ENCODE measurements around the gene TSSK3. TPM values are rescaled to one million over a fixed set of nuclear protein-coding genes. Genes with fewer than 3 reads are reported as not detected.
A peak's percentile ranks its signal among the peaks of the same experiment; 100 is the strongest.

Gene TSSK3
- total and polyA plus RNA-seq, 9 of the 15 experiments (the other 6 are each of a cell fraction or from before 2014, with no cell fraction given), result 0.27 to 2.8 (median 1.9) TPM

DNA sequence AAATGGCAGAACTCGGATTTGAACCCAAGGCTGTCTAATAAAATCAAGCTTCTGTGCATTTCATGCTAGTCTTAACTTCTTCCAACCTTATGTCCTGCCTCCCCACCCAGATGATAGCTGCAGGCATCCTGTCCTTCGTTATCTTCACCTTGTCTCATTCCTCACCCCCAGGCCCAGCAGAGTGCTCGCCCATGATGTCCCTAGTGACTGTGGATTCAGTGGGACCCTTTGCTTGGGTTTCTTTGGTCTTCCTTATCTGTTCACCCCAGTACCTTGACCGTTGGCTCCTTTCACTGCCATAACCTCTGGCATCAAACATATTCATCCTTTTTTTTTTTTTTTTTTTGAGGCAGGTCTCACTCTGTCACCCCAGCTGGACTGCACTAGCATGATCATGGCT, 37.5 kb downstream of the TSSK3 start (continued):
- TF ChIP-seq WHSC1 (IDR thresholded peaks at IDR 0.05; ENCODE audit: low read length) (no peak), MAX (CRISPR knock-in tag; IDR thresholded peaks at IDR 0.05) (no peak), HNRNPUL1 (IDR thresholded peaks at IDR 0.05; ENCODE audit: low read length) (no peak), ZBED1 (IDR thresholded peaks at IDR 0.05) (no peak), SIRT6 (IDR thresholded peaks at IDR 0.05; ENCODE audit: low read depth, low read length) (no peak), ZNF280B (CRISPR knock-in tag; IDR thresholded peaks at IDR 0.05) (no peak), KDM1A (IDR thresholded peaks at IDR 0.05) (peak; percentile 70 to 72; a peak in 3 of 4 replicates), ILF3 (IDR thresholded peaks at IDR 0.05; ENCODE audit: borderline replicate concordance) (no peak), MLLT1 (IDR thresholded peaks at IDR 0.05) (no peak), MCM5 (IDR thresholded peaks at IDR 0.05; ENCODE audit: low read depth) (no peak), ATF4 (CRISPR knock-in tag; IDR thresholded peaks at IDR 0.05) (no peak)
- TF ChIP-seq, protein P1, sequence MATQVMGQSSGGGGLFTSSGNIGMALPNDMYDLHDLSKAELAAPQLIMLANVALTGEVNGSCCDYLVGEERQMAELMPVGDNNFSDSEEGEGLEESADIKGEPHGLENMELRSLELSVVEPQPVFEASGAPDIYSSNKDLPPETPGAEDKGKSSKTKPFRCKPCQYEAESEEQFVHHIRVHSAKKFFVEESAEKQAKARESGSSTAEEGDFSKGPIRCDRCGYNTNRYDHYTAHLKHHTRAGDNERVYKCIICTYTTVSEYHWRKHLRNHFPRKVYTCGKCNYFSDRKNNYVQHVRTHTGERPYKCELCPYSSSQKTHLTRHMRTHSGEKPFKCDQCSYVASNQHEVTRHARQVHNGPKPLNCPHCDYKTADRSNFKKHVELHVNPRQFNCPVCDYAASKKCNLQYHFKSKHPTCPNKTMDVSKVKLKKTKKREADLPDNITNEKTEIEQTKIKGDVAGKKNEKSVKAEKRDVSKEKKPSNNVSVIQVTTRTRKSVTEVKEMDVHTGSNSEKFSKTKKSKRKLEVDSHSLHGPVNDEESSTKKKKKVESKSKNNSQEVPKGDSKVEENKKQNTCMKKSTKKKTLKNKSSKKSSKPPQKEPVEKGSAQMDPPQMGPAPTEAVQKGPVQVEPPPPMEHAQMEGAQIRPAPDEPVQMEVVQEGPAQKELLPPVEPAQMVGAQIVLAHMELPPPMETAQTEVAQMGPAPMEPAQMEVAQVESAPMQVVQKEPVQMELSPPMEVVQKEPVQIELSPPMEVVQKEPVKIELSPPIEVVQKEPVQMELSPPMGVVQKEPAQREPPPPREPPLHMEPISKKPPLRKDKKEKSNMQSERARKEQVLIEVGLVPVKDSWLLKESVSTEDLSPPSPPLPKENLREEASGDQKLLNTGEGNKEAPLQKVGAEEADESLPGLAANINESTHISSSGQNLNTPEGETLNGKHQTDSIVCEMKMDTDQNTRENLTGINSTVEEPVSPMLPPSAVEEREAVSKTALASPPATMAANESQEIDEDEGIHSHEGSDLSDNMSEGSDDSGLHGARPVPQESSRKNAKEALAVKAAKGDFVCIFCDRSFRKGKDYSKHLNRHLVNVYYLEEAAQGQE (IDR thresholded peaks at IDR 0.05; ENCODE audit: borderline replicate concordance), result no peak
- TF ChIP-seq, protein P1 (CRISPR knock-in tag; IDR thresholded peaks at IDR 0.05; ENCODE audit: low read depth), result no peak
- TF ChIP-seq, protein P2, sequence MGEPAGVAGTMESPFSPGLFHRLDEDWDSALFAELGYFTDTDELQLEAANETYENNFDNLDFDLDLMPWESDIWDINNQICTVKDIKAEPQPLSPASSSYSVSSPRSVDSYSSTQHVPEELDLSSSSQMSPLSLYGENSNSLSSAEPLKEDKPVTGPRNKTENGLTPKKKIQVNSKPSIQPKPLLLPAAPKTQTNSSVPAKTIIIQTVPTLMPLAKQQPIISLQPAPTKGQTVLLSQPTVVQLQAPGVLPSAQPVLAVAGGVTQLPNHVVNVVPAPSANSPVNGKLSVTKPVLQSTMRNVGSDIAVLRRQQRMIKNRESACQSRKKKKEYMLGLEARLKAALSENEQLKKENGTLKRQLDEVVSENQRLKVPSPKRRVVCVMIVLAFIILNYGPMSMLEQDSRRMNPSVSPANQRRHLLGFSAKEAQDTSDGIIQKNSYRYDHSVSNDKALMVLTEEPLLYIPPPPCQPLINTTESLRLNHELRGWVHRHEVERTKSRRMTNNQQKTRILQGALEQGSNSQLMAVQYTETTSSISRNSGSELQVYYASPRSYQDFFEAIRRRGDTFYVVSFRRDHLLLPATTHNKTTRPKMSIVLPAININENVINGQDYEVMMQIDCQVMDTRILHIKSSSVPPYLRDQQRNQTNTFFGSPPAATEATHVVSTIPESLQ (CRISPR knock-in tag; IDR thresholded peaks at IDR 0.05), result no peak
